Liver (tissue), 9 donors: Measurements from ENCODE around the gene CDX1. TPM values are rescaled to one million over a fixed set of nuclear protein-coding genes. Genes with fewer than 3 reads are reported as not detected.

ENCODE experiments used
- DNase-seq: peaks from one replicate; pipeline ENCODE4 v3.0.0-alpha.2; 2017; ENCODE audit warnings: low spot score
- H3K27ac ChIP-seq, 2 donors: one replicate each; pipeline ENCODE4 v1.7.0; 2013; ENCODE audit warnings: inconsistent platforms in 2 of 2, low read length in 2 of 2, control low read depth in 1 of 2, low read depth in 1 of 2, mild to moderate bottlenecking in 1 of 2
- H3K27me3 ChIP-seq, 4 donors: one replicate each; pipeline versions ENCODE4 v1.6.1 to v1.7.0; 2013; ENCODE audit warnings: low read length in 3 of 4, inconsistent platforms in 1 of 4, mild to moderate bottlenecking in 1 of 4, moderate library complexity in 1 of 4; ENCODE audit not compliant: control insufficient read depth in 4 of 4, insufficient read depth in 4 of 4
- H3K36me3 ChIP-seq, 4 donors: one replicate each; pipeline versions ENCODE4 v1.6.1 to v1.7.0; 2013; ENCODE audit warnings: low read length in 3 of 4, mild to moderate bottlenecking in 3 of 4, low read depth in 1 of 4, moderate library complexity in 1 of 4; ENCODE audit not compliant: control insufficient read depth in 4 of 4, insufficient read depth in 3 of 4
- H3K4me1 ChIP-seq, 4 donors: one replicate each; pipeline versions ENCODE4 v1.6.1 to v1.7.0; 2013; ENCODE audit warnings: low read length in 3 of 4, mild to moderate bottlenecking in 3 of 4, moderate library complexity in 1 of 4; ENCODE audit not compliant: control insufficient read depth in 4 of 4, insufficient read depth in 4 of 4
- H3K4me3 ChIP-seq, 3 donors: one replicate each; pipeline versions ENCODE4 v1.6.1 to v1.7.0; 2013; ENCODE audit warnings: low read length in 3 of 3, control low read depth in 1 of 3, low read depth in 1 of 3, mild to moderate bottlenecking in 1 of 3
- H3K9ac ChIP-seq, 2 donors: one replicate each; pipeline ENCODE4 v1.7.0; 2013; ENCODE audit warnings: low read length in 2 of 2, mild to moderate bottlenecking in 2 of 2, moderate library complexity in 2 of 2, control low read depth in 1 of 2, low read depth in 1 of 2
- H3K9me3 ChIP-seq, 4 donors: one replicate each; pipeline versions ENCODE4 v1.6.1 to v1.7.0; 2013; ENCODE audit warnings: low read length in 3 of 4; ENCODE audit not compliant: control insufficient read depth in 4 of 4
- ATF3 ChIP-seq: IDR thresholded peaks from 2 replicates; pipeline ENCODE4 v1.6.1; 2016; ENCODE audit warnings: antibody characterized with exemption
- CTCF ChIP-seq: fragments of 150-350 bp; IDR thresholded peaks from 2 replicates; pipeline ENCODE4 v1.5.1; 2017; ENCODE audit warnings: improper control_type of control experiment, low read depth, low read length; ENCODE audit not compliant: missing input control
- EGR1 ChIP-seq, 2 donors: IDR thresholded peaks; 2 replicates each; pipeline ENCODE4 v1.6.1; 2016 to 2018; ENCODE audit warnings: antibody characterized with exemption in 2 of 2, low read depth in 2 of 2
- FOXA1 ChIP-seq: IDR thresholded peaks from 2 replicates; pipeline ENCODE4 v1.6.1; 2016; ENCODE audit warnings: antibody characterized with exemption
- FOXA2 ChIP-seq: IDR thresholded peaks from 2 replicates; pipeline ENCODE4 v1.6.1; 2016; ENCODE audit warnings: antibody characterized with exemption
- GABPA ChIP-seq, 2 donors: IDR thresholded peaks in 1 of 2; conservative IDR thresholded peaks in 1 of 2; 2 replicates each; pipeline ENCODE4 v1.6.1; 2016; ENCODE audit warnings: antibody characterized with exemption in 2 of 2, mild to moderate bottlenecking in 1 of 2, moderate library complexity in 1 of 2
- HNF4A ChIP-seq, 2 donors: conservative IDR thresholded peaks; 2 replicates each; pipeline ENCODE4 v1.6.1; 2016; ENCODE audit warnings: antibody characterized with exemption in 2 of 2, mild to moderate bottlenecking in 2 of 2
- HNF4G ChIP-seq: IDR thresholded peaks from 2 replicates; pipeline ENCODE4 v1.6.1; 2016; ENCODE audit warnings: antibody characterized with exemption
- JUND ChIP-seq, 2 donors: IDR thresholded peaks; 2 replicates each; pipeline ENCODE4 v1.6.1; 2016; ENCODE audit warnings: antibody characterized with exemption in 2 of 2
- MAX ChIP-seq: IDR thresholded peaks from 2 replicates; pipeline ENCODE4 v1.6.1; 2016; ENCODE audit warnings: antibody characterized with exemption
- NR2F2 ChIP-seq: IDR thresholded peaks from 2 replicates; pipeline ENCODE4 v1.6.1; 2016; ENCODE audit warnings: antibody characterized with exemption
- REST ChIP-seq: IDR thresholded peaks from 2 replicates; pipeline ENCODE4 v1.6.1; 2016; ENCODE audit warnings: antibody characterized with exemption, mild to moderate bottlenecking
- RXRA ChIP-seq, 2 donors: IDR thresholded peaks; 2 replicates each; pipeline ENCODE4 v1.6.1; 2017 to 2018; ENCODE audit warnings: antibody characterized with exemption in 2 of 2, mild to moderate bottlenecking in 1 of 2
- SP1 ChIP-seq: IDR thresholded peaks from 2 replicates; pipeline ENCODE4 v1.6.1; 2018; ENCODE audit warnings: antibody characterized with exemption, mild to moderate bottlenecking
- YY1 ChIP-seq: IDR thresholded peaks from 2 replicates; pipeline ENCODE4 v1.6.1; 2016; ENCODE audit warnings: antibody characterized with exemption, mild to moderate bottlenecking
- ZBTB33 ChIP-seq: IDR thresholded peaks from 2 replicates; pipeline ENCODE4 v1.6.1; 2016; ENCODE audit warnings: antibody characterized with exemption
- WGBS: extraction: QIAGEN DNeasy Blood & Tissue Kit; methylation state at CpG from one replicate; pipeline ENCODE4 v1.1.7; 2013; 5-methylcytosine and 5-hydroxymethylcytosine counted together
- polyA plus RNA-seq, 2 donors: library from polyadenylated mRNA; stranded (reverse) in 1 of 2; unstranded in 1 of 2; fragments of 200-250 nt in 1 of 2; fragments of >200 nt in 1 of 2; fragmentation: Nextera tagmentation in 1 of 2; extraction: Ambion mirVana in 1 of 2; gene quantifications; one replicate each; pipeline versions ENCODE4 v1.2.1 to v1.2.3, GENCODE V29; 2013 to 2015
- total RNA-seq, 2 donors: library from RNA; depleted of rRNA; stranded (reverse); fragments of >200 nt; gene quantifications; one replicate each; pipeline ENCODE4 v1.2.3, GENCODE V29; 2014
- donor health status: healthy.
- donor health status: healthy.
- donor health status: healthy.
- donor health status: healthy.
- donor health status: healthy.

The CDX1 gene
- total and polyA plus RNA-seq, 4 donors, result not detected

GRCh38 chr5:150189728-150190502 lies 23.3 kb downstream of the CDX1 start, which contains the start of gene SLC6A7:
Gene SLC6A7 (plus strand): TSS chr5:150190062. CDS start chr5:150190328, 266 bp downstream.
- DNase-seq, result no peak
- Histone ChIP-seq H3K27me3 (peaks cover 0 to 5% (median 0%) of the 10 kb centered on the region in 4 donors), H3K4me3 (no peak within 1 kb of the TSS), H3K36me3 (no peaks in the 10 kb centered on the region), H3K9me3 (no peaks in the 10 kb centered on the region), H3K27ac (no peak within 1 kb of the TSS), H3K4me1 (peaks cover 6 to 25% (median 15%) of the 10 kb centered on the region in 4 donors), H3K9ac (no peak within 1 kb of the TSS)
- TF ChIP-seq RXRA (IDR thresholded peaks at IDR 0.05) (no peak), HNF4G (no peak), GABPA (IDR thresholded peaks at IDR 0.05 in 1 of 2, conservative IDR thresholded peaks at IDR 0.05 in 1 of 2) (no peak), YY1 (no peak), FOXA1 (no peak), EGR1 (IDR thresholded peaks at IDR 0.05; ENCODE audit: low read depth in 2 of 2) (no peak), JUND (IDR thresholded peaks at IDR 0.05) (no peak), SP1 (no peak), MAX (no peak), REST (no peak), FOXA2 (no peak), NR2F2 (no peak), ATF3 (no peak), ZBTB33 (no peak), HNF4A (conservative IDR thresholded peaks at IDR 0.05) (no peak), CTCF (no peak)
- WGBS, result 10% methylated on average over 58 of the region's 58 CpGs
